Measurements from ENCODE around the gene EVA1A. TPM values are rescaled to one million over a fixed set of nuclear protein-coding genes. Genes with fewer than 3 reads are reported as not detected.

The EVA1A gene
- total RNA-seq, 1 experiment from 2014 or later = 0.21 TPM

GRCh38 chr2:75466708-75467311 lies 93.9 kb downstream of the EVA1A start:
- DNase-seq (ENCODE audit: low read depth, low spot score) (no peak), ATAC-seq (no peak)
- POLR2A ChIA-PET = no interaction called here
- Histone ChIP-seq H3K36me3 (ENCODE audit: control insufficient read depth, insufficient read depth, low read length) (no peaks in the 10 kb centered on the region), H3K27me3 (ENCODE audit: control insufficient read depth, insufficient read depth, low read length) (peaks cover 16% of the 10 kb centered on the region), H3K27ac (ENCODE audit: low read length) (no peak overlapping the region), H3K9me3 (ENCODE audit: control insufficient read depth, insufficient read depth, low read depth, low read length) (no peaks in the 10 kb centered on the region), H3K4me1 (ENCODE audit: control insufficient read depth, insufficient read depth, low read length) (no peaks in the 10 kb centered on the region), H3K4me3 (ENCODE audit: low read depth in 2 of 2, low read length in 2 of 2) (no peak overlapping the region)
- CTCF ChIA-PET = no interaction called here
- TF ChIP-seq REST (IDR thresholded peaks at IDR 0.05; ENCODE audit: insufficient read depth in 1 of 2, low read depth in 2 of 2, low read length in 1 of 2) (no peak), SIN3A (IDR thresholded peaks at IDR 0.05; ENCODE audit: borderline replicate concordance, insufficient read depth, low read depth, low read length) (no peak), POLR2AphosphoS5 (IDR thresholded peaks at IDR 0.05; ENCODE audit: low read depth, low read length) (no peak), TCF7L2 (IDR thresholded peaks at IDR 0.05; ENCODE audit: low read depth, low read length) (no peak), CTCF (IDR thresholded peaks at IDR 0.05) (peak; percentile 81)
- no TSS peak for BruUV-seq (replicated peaks)
- intact Hi-C loops (cut with micrococcal nuclease; ENCODE audit: unreplicated experiment) = no loop called here
- in situ Hi-C loops (cut with HindIII; ENCODE audit: low pct_unique_long_range_greater_than_20kb, low sequenced_read_pairs) = no loop called here

GRCh38 chr2:75465317-75465984 lies 95.3 kb downstream of the EVA1A start:
- no TSS peak for BruUV-seq (replicated peaks)
- H3K27me3 ChIP-seq (ENCODE audit: control insufficient read depth, insufficient read depth, low read length) = peaks cover 16% of the 10 kb centered on the region
- in situ Hi-C loops (cut with HindIII; ENCODE audit: low pct_unique_long_range_greater_than_20kb, low sequenced_read_pairs) = no loop called here
- ATAC-seq = no peak
- H3K27ac ChIP-seq (ENCODE audit: low read length) = no peak overlapping the region
- H3K4me1 ChIP-seq (ENCODE audit: control insufficient read depth, insufficient read depth, low read length) = no peaks in the 10 kb centered on the region
- no peaks in the 10 kb centered on the region for H3K36me3 ChIP-seq (ENCODE audit: control insufficient read depth, insufficient read depth, low read length)
- peak; percentile 23; the same call in 1 of the 2 replicates for TF ChIP-seq CTCF (IDR thresholded peaks at IDR 0.05)
- no peak for TF ChIP-seq SIN3A (IDR thresholded peaks at IDR 0.05; ENCODE audit: borderline replicate concordance, insufficient read depth, low read depth, low read length)
- ChIA-PET POLR2A (no interaction called here), CTCF (no interaction called here)
- no peak for DNase-seq (ENCODE audit: low read depth, low spot score)
- intact Hi-C loops (cut with micrococcal nuclease; ENCODE audit: unreplicated experiment) = no loop called here
- H3K9me3 ChIP-seq (ENCODE audit: control insufficient read depth, insufficient read depth, low read depth, low read length) = no peaks in the 10 kb centered on the region
- H3K4me3 ChIP-seq (ENCODE audit: low read depth in 2 of 2, low read length in 2 of 2) = no peak overlapping the region

All from Panc1 (cell line).